ENCODE results near the gene BRD4. TPM values are rescaled to one million over a fixed set of nuclear protein-coding genes. Genes with fewer than 3 reads are reported as not detected.

Gene BRD4
- total and polyA plus RNA-seq, 2 of the 13 experiments (the other 11 are each of a cell fraction or from before 2014, with no cell fraction given): 10.5 to 11.4 TPM

GRCh38 chr19:15253513-15253912, 78.8 kb downstream of the BRD4 start:
- H2AFZ ChIP-seq (ENCODE audit: low read length): no peak overlapping the region
- H3K79me2 ChIP-seq (ENCODE audit: insufficient read depth, low read length): no peaks in the 10 kb centered on the region
- H3K27ac ChIP-seq (ENCODE audit: extremely low read length, insufficient read depth, low read length): no peak overlapping the region
- H4K20me1 ChIP-seq (ENCODE audit: insufficient read depth, low read length): peaks cover 44% of the 10 kb centered on the region; the same call in 1 of the 2 replicates
- H3K36me3 ChIP-seq (replicated peaks in 1 of 2; ENCODE audit: control insufficient read depth in 1 of 2, insufficient read depth in 2 of 2, low read length in 2 of 2): peaks cover 59 to 96% of the 10 kb centered on the region in 2 experiments
- no peaks in the 10 kb centered on the region; a peak in 1 of 5 replicates for H3K27me3 ChIP-seq (ENCODE audit: control insufficient read depth in 1 of 2, insufficient read depth in 2 of 2, low read length in 2 of 2)
- intact Hi-C loops (cut with micrococcal nuclease; ENCODE audit: unreplicated experiment) (no loop called here), in situ Hi-C loops (cut with HindIII; ENCODE audit: extremely low pct_ligation_motif_present, low pct_unique_long_range_greater_than_20kb) (no loop called here)
- TF ChIP-seq RBM22 (optimal IDR thresholded peaks at IDR 0.05; ENCODE audit: low read length) (peak; percentile 86), GMEB2 (CRISPR knock-in tag; IDR thresholded peaks at IDR 0.05; ENCODE audit: low read depth) (no peak), POLR2G (IDR thresholded peaks at IDR 0.05; ENCODE audit: low read depth, low read length) (0 out of 2 replicates have a peak, but pooled peaks have one; percentile 12), HMGA1 (CRISPR knock-in tag; conservative IDR thresholded peaks at IDR 0.05) (no peak), ISX (CRISPR knock-in tag; conservative IDR thresholded peaks at IDR 0.05) (no peak), ETV5 (CRISPR knock-in tag; IDR thresholded peaks at IDR 0.05; ENCODE audit: borderline replicate concordance) (no peak), AGO2 (optimal IDR thresholded peaks at IDR 0.05; ENCODE audit: low read depth, low read length) (peak; percentile 33), ZFYVE20 (CRISPR knock-in tag; IDR thresholded peaks at IDR 0.05; ENCODE audit: borderline replicate concordance, low read depth) (no peak), ZSCAN21 (CRISPR knock-in tag; IDR thresholded peaks at IDR 0.05; ENCODE audit: borderline replicate concordance) (no peak), KLF15 (CRISPR knock-in tag; IDR thresholded peaks at IDR 0.05; ENCODE audit: borderline replicate concordance) (no peak), ZNF33A (CRISPR knock-in tag; IDR thresholded peaks at IDR 0.05; ENCODE audit: borderline replicate concordance) (no peak), KMT2B (CRISPR knock-in tag; IDR thresholded peaks at IDR 0.05) (no peak), NR2F1 (CRISPR knock-in tag; IDR thresholded peaks at IDR 0.05) (no peak), TOE1 (CRISPR knock-in tag; IDR thresholded peaks at IDR 0.05) (no peak), ZNF253 (CRISPR knock-in tag; IDR thresholded peaks at IDR 0.05; ENCODE audit: borderline replicate concordance) (no peak), SSRP1 (CRISPR knock-in tag; IDR thresholded peaks at IDR 0.05) (no peak)
- TF ChIP-seq, protein P1, sequence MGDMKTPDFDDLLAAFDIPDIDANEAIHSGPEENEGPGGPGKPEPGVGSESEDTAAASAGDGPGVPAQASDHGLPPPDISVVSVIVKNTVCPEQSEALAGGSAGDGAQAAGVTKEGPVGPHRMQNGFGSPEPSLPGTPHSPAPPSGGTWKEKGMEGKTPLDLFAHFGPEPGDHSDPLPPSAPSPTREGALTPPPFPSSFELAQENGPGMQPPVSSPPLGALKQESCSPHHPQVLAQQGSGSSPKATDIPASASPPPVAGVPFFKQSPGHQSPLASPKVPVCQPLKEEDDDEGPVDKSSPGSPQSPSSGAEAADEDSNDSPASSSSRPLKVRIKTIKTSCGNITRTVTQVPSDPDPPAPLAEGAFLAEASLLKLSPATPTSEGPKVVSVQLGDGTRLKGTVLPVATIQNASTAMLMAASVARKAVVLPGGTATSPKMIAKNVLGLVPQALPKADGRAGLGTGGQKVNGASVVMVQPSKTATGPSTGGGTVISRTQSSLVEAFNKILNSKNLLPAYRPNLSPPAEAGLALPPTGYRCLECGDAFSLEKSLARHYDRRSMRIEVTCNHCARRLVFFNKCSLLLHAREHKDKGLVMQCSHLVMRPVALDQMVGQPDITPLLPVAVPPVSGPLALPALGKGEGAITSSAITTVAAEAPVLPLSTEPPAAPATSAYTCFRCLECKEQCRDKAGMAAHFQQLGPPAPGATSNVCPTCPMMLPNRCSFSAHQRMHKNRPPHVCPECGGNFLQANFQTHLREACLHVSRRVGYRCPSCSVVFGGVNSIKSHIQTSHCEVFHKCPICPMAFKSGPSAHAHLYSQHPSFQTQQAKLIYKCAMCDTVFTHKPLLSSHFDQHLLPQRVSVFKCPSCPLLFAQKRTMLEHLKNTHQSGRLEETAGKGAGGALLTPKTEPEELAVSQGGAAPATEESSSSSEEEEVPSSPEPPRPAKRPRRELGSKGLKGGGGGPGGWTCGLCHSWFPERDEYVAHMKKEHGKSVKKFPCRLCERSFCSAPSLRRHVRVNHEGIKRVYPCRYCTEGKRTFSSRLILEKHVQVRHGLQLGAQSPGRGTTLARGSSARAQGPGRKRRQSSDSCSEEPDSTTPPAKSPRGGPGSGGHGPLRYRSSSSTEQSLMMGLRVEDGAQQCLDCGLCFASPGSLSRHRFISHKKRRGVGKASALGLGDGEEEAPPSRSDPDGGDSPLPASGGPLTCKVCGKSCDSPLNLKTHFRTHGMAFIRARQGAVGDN (CRISPR knock-in tag; IDR thresholded peaks at IDR 0.05): peak; percentile 15; the same call in 1 of the 2 replicates
- H3K9ac ChIP-seq (ENCODE audit: insufficient read depth, low read depth, low read length): no peak overlapping the region
- BruUV-seq (replicated peaks): no TSS peak
- 93% methylated on average over 7 of the region's 15 CpGs for WGBS (ENCODE audit: low lambda C conversion rate)
- H3K4me2 ChIP-seq (ENCODE audit: low read depth, low read length): no peak overlapping the region
- H3K4me3 ChIP-seq (replicated peaks in 1 of 3; ENCODE audit: insufficient read depth in 1 of 3, low read depth in 2 of 3, low read length in 3 of 3): no peak overlapping the region
- DNase-seq (ENCODE audit: low spot score) (no peak), FAIRE-seq (no peak), ATAC-seq (no peak)
- peaks cover 25% of the 10 kb centered on the region for H3K4me1 ChIP-seq (ENCODE audit: insufficient read depth, low read length)
- no peaks in the 10 kb centered on the region for H3K9me3 ChIP-seq (ENCODE audit: low read length)
- ChIA-PET CTCF (ENCODE audit: low intra/inter-chr PET ratio, low total read pairs) (no interaction called here), POLR2A (no interaction called here)
